ENCODE measurements around the gene PLEKHA5. TPM values are rescaled to one million over a fixed set of nuclear protein-coding genes. Genes with fewer than 3 reads are reported as not detected.
A peak's percentile ranks its signal among the peaks of the same experiment; 100 is the strongest.

The PLEKHA5 gene
- total and polyA plus RNA-seq, 2 of the 4 experiments (the other 2 are of a cell fraction) = 5.3 to 12.2 TPM

- TF ChIP-seq RAD21 (IDR thresholded peaks at IDR 0.05; ENCODE audit: low read length) = no peak
These were observed 11.1 kb downstream of the PLEKHA5 start (continued) for GRCh38 chr12:19140381-19141236.

- peaks cover 14% of the 10 kb centered on the region for H3K36me3 ChIP-seq (ENCODE audit: control insufficient read depth, insufficient read depth, low read length)
- H3K27me3 ChIP-seq (ENCODE audit: control insufficient read depth, insufficient read depth, low read length) = no peaks in the 10 kb centered on the region
- no peak overlapping the region for H2BK20ac ChIP-seq (ENCODE audit: low read depth, low read length)
- no peak overlapping the region for H3K14ac ChIP-seq (replicated peaks; ENCODE audit: low read depth, low read length)
- ChIA-PET POLR2A (ENCODE audit: unreplicated experiment) (no interaction called here), CTCF (no interaction called here)
- H3K18ac ChIP-seq (ENCODE audit: low read depth, low read length) = no peak overlapping the region
- intact Hi-C loops (cut with micrococcal nuclease) = no loop called here
- in situ Hi-C loops (cut with MboI; ENCODE audit: low sequenced_read_pairs) = no loop called here
- TF ChIP-seq CTCF (conservative IDR thresholded peaks at IDR 0.05; ENCODE audit: low read depth, low read length) (no peak), RFX5 (IDR thresholded peaks at IDR 0.05; ENCODE audit: low read depth, low read length) (no peak), MAFK (IDR thresholded peaks at IDR 0.05; ENCODE audit: low read depth, low read length) (peak; percentile 38; the same call in 1 of the 2 replicates), MAZ (IDR thresholded peaks at IDR 0.05; ENCODE audit: borderline replicate concordance, low read depth, low read length) (no peak), SMC3 (IDR thresholded peaks at IDR 0.05; ENCODE audit: low read depth, low read length) (no peak)
- no peak overlapping the region for H3K23ac ChIP-seq (ENCODE audit: low read depth, low read length)
- H3K9me1 ChIP-seq (ENCODE audit: insufficient read depth, low read length) = peaks cover 3% of the 10 kb centered on the region; the same call in 1 of the 2 replicates
- no peak overlapping the region for H2BK5ac ChIP-seq (ENCODE audit: low read depth, low read length, poor library complexity, severe bottlenecking)
- ATAC-seq (ENCODE audit: low read depth) (no peak), DNase-seq (no peak)
- no peak overlapping the region for H3K4me2 ChIP-seq (ENCODE audit: low read depth, low read length)
- no peak overlapping the region for H2BK120ac ChIP-seq (ENCODE audit: low read depth, low read length)
- no peak overlapping the region for H3K56ac ChIP-seq (ENCODE audit: extremely low read depth, insufficient read depth, low read length)
- no TSS peak for BruUV-seq (replicated peaks)
- H4K8ac ChIP-seq (ENCODE audit: low read depth in 2 of 2, low read length in 2 of 2) = no peak overlapping the region
- WGBS, 2 experiments (ENCODE audit: extremely low coverage in 2 of 2, insufficient read length in 1 of 2) = no CpG with 5 or more reads among the region's 2 CpGs
- H4K5ac ChIP-seq (ENCODE audit: low read depth, low read length) = no peak overlapping the region
- no peaks in the 10 kb centered on the region for H4K20me1 ChIP-seq (ENCODE audit: insufficient read depth, low read length)
- no peak overlapping the region for H3K4ac ChIP-seq (ENCODE audit: low read depth, low read length)
- H3K4me1 ChIP-seq (ENCODE audit: control insufficient read depth, insufficient read depth, low read length) = no peaks in the 10 kb centered on the region
- H3K9me3 ChIP-seq (ENCODE audit: control insufficient read depth, insufficient read depth, low read length) = no peaks in the 10 kb centered on the region
- H2BK15ac ChIP-seq (ENCODE audit: low read depth, low read length) = no peak overlapping the region
- dilution Hi-C loops (cut with HindIII; ENCODE audit: low sequenced_read_pairs, unreplicated experiment) = no loop called here
- no peak overlapping the region for H3K4me3 ChIP-seq (ENCODE audit: insufficient read depth, low read depth, low read length)
- no peak overlapping the region for H2AK9ac ChIP-seq (replicated peaks; ENCODE audit: low read depth, low read length, poor library complexity)
- no peak overlapping the region for H3K9ac ChIP-seq (ENCODE audit: low read depth, low read length)
- no peak overlapping the region for H2AK5ac ChIP-seq (ENCODE audit: low read depth, low read length)
- H4K91ac ChIP-seq (ENCODE audit: insufficient read depth, low read depth, low read length) = no peak overlapping the region
- no peak overlapping the region for H3K27ac ChIP-seq (ENCODE audit: insufficient read depth, low read length)
- H3K79me1 ChIP-seq (ENCODE audit: low read depth in 1 of 2, low read length in 2 of 2) = peaks cover 35 to 41% of the 10 kb centered on the region in 2 experiments
- no peak overlapping the region for H2AFZ ChIP-seq (replicated peaks; ENCODE audit: low read length, poor library complexity)
These were observed 13.0 kb downstream of the PLEKHA5 start for GRCh38 chr12:19142499-19142898.

Measured in IMR-90 (cell line).